DND-41 (cell line): ENCODE measurements around the gene OTOGL.

Source experiments
- CTCF ChIP-seq: IDR thresholded peaks from 2 replicates; pipeline ENCODE4 v1.5.1; 2012; ENCODE audit warnings: borderline replicate concordance, low read length, moderate library complexity, mild to moderate bottlenecking; ENCODE audit not compliant: poor library complexity, severe bottlenecking; ENCODE audit errors: extremely low read depth
- EZH2 ChIP-seq: IDR thresholded peaks from 3 replicates; pipeline ENCODE4 v1.6.1; 2012; ENCODE audit warnings: borderline replicate concordance, low read depth, mild to moderate bottlenecking, moderate library complexity, low read length, inconsistent platforms; ENCODE audit not compliant: severe bottlenecking

- TF ChIP-seq CTCF (no peak), EZH2 (no peak)
These were observed 43.1 kb upstream of the OTOGL start for GRCh38 chr12:80056232-80056631.
